ENCODE measurements around the gene TMEM45B.
"Not testable (repeated sequence)": the region's sequence is repeated elsewhere in the genome, so short reads cannot be mapped to it uniquely, and the experiment has no call there.

Gene TMEM45B

GRCh38 chr11:129815596-129816461 lies at the start of gene TMEM45B:
Gene TMEM45B, plus strand, starts transcription at chr11:129815848. Its CDS starts 36,635 bp downstream, at chr11:129852483.
- peak; percentile 23 for DNase-seq

- peak; percentile 14 for DNase-seq
Measured at GRCh38 chr11:129766898-129767604, 48.6 kb upstream of the TMEM45B start.

- no peak for DNase-seq
Measured at GRCh38 chr11:129767827-129768226, 47.8 kb upstream of the TMEM45B start.

DNA sequence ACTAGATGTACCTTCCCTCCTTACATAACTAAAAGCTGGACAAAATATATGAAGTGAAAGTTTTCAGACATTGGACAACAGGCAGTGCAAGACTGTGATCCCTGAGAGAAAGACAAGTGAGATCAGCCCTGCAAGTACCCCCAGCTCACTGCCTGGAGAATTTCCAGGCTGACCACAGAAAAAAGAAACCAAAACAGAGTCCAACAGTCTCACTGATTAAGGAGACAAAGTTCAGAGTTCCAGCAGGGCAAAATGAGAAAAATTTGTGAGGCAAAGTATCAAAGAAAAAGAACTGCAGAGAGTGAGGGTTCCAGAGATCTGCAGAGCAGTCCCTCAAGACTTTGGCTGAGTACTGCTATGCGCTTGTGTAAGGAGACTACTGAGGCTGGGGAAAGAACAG lies 47.3 kb upstream of the TMEM45B start:
- DNase-seq: no peak

- DNase-seq: no peak
Measured at GRCh38 chr11:129769059-129769458, 46.6 kb upstream of the TMEM45B start.

DNA sequence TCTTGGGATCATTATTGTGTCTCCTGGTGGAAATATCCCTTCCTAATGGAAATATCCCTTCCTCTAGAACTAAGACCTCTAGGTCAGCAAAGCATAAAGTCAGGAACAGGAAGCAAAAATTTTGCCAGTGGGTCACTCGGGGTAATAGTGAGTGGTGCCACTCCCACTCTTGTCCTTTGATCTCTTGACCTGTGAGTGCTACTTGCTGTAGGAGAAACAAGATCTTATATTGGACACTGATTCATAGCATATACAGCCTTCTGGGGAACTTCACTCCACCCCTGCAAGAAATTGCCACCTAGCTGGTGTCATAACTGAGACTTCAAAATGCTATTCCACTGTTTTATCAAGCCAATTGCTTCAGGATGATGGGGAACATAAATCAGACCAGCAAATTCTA lies 44.7 kb upstream of the TMEM45B start:
- DNase-seq: no peak

DNA sequence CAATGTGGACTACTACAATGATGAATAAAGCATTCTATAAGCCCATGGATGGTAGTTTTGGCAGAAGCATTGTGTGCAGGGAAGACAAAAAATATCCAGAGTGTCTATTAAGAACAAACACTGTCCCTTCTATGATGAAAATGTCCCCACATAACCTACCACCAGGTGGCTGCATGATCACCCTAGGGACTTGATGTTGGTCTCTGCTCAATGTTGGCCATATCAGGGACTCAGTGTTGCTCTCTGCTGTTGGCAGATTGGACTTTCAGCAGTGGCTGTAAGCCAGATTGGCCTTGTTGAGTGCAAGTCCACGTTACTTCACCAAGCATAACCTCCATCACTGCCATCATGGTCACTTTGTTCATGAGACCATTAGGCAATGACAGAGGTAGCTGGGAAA lies 44.2 kb upstream of the TMEM45B start:
- not testable (repeated sequence) for DNase-seq

DNA sequence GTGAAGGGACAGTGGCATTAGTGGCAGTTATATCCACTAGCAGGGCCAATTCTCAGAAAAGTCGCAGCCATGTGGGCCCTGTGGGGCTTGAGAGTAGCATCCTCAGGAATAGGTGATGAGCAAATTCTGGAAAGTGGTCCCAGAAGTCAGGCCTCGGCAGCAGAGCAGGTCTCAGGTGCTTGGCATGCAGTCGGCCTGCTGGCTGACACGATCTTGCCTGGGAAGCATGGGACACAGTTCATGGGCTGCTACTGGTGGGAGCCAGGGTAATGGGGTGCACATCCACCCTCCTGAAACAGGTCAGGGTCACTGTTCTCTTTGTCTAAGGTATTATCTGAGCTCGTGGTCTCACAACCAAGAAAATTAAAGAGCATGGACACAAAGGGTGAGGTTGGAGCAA lies 36.8 kb upstream of the TMEM45B start:
- no peak for DNase-seq

- no peak for DNase-seq
Measured at GRCh38 chr11:129779342-129779741, 36.3 kb upstream of the TMEM45B start.

DNA sequence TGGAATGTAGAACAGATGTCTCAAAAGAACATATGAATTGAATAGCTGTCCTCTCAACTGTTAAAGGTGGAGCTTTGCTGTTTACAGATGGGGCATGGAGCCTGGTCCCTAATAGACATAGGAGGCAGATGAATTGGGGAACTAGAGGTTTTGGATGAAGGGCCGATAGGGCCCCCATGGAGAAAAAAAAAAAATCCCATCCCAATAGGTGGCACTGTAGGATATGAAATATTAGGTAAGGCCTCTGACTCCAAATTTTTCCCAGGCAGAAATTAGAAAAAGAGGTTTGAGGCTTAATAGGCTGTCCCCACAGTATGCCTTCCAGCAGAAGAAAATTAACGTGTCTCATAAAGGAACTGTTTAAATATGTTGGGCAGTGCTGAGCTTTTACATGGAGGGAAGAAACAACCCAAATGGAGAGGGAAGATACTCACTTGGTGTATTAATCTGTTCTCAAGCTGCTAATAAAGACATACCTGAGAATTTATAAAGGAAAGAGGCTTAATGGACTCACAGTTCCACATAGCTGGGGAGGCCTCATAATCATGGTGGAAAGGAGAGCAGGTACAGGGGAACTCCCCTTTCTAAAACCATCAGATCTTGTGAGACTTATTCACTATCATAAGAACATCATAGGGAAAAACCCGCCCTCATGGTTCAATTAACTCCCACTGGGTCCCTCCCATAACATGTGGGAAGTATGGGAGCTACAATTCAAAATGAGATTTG lies 30.1 kb upstream of the TMEM45B start:
- no peak for DNase-seq

DNA sequence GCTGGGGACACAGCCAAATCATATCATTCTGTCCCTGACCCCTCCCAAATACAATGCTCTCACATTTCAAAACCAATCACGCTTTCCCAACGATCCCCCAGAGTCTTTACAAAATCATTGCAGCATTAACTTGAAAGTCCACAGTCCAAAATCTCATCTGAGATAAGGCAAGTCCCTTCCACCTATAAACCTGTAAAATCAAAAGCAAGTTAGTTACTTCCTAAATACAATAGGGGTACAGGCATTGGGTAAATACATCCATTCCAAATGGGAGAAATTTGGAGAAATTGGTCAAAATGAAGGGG lies 29.6 kb upstream of the TMEM45B start:
- not testable (repeated sequence) for DNase-seq

DNA sequence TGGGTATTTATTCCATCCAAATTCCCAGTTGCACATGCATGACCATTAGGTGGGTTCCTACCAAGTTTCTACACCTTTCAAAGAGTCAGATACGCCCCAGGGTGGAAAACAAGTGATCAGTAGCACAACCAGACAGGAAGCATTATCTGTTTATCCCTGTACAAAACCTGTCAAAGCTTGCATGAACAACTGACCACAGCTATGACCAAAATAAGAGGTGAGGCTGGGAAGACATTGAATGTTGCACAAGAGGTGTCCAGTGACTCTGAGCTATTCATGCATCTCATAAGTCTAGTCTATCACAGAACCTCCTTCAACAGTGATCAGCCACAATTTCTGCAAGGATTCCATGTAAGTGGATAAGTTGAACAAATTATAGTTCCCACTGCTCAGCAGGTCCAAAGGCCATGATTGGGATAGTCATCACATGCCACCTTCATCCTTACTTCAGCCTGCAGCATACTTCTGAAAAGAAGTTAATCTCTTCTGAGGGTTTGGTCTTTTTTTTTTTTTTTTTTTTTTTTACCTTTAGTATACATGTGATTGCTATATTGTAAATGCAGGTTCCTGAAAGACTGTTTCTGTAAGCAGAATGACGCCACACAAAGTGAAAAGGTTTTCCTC lies 28.0 kb upstream of the TMEM45B start:
- DNase-seq: no peak

GRCh38 chr11:129788278-129788677 lies 27.4 kb upstream of the TMEM45B start:
- no peak for DNase-seq

- DNase-seq: no peak
Measured at GRCh38 chr11:129790106-129790505, 25.5 kb upstream of the TMEM45B start.

DNA sequence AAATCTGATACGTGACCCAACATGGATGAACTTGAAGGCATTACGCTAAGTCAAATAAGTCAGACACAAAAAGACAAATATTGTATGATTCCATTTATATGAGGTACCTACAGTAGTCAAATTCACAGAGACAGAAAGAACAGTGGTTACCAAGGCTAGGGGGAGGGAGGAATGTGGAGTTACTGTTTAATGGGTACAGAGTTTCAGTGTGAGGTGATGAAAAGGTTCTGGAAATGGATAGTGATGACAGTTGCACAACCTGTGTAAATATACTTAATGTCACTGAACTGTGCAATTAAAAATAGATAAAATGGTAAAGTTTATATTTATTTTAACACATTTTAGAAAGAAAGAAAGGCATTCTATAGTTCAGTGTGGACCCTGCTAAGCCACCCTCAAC lies 24.1 kb upstream of the TMEM45B start:
- no peak for DNase-seq

DNA sequence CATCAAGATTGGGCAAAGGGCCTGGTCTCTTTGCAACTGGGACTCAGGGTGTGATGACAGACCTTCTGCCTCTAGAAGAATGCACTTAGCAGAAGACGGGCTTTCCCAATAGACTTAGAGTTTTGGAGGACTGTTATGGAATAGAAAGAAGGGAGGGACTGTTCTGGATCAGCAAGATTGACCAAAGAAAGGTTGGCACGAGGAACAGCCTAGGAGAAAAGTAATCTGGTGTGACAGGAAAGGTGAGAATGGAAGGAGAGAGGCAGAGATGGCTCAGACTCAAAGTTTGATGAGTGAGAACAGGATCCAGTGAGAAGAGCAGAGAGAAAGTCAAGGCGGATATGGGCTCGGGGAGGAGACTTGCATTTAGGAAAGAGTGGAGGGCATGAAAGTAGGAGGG lies 23.0 kb upstream of the TMEM45B start:
- no peak for DNase-seq

GRCh38 chr11:129795089-129795488 lies 20.6 kb upstream of the TMEM45B start:
- DNase-seq: no peak

GRCh38 chr11:129798212-129798611 lies 17.4 kb upstream of the TMEM45B start:
- no peak for DNase-seq

GRCh38 chr11:129800162-129800561 lies 15.5 kb upstream of the TMEM45B start:
- not testable (repeated sequence) for DNase-seq

DNA sequence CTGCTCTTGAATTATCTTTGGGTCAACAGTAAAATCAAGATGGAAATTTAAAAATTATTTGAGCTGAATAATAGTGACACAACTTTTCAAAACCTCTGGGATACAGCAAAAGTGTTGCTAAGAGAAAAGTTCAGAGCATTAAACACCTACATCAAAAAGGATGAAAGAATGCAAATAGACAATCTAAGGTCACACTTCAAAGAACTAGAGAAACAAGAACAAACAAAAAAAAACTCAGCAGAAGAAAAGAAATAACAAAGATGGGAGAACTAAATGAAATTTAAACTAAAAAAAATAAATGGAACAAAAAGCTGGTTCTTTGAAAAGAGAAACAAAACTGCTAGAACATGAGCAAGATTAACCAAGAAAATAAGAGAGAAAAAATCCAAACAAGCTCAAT lies 15.0 kb upstream of the TMEM45B start:
- no peak for DNase-seq

DNA sequence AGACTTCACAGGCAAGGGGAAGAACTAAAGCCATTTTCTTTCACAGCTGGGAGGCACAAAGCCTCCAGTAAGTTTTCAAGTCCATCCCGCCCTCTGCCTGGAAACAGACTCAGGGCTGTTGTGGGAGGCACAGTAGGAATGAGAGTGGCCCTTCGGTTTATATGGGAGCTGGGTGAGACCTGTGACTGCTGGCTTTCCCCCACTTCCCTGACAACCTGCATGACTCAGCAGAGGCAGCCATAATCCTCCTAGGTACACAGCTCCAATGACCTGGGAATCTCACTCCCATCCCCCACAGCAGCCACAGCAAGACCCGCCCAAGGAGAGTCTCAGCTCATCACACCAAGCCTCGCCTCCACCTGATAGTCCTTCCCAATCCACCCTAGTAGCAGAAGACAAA lies 12.1 kb upstream of the TMEM45B start:
- DNase-seq: no peak

DNA sequence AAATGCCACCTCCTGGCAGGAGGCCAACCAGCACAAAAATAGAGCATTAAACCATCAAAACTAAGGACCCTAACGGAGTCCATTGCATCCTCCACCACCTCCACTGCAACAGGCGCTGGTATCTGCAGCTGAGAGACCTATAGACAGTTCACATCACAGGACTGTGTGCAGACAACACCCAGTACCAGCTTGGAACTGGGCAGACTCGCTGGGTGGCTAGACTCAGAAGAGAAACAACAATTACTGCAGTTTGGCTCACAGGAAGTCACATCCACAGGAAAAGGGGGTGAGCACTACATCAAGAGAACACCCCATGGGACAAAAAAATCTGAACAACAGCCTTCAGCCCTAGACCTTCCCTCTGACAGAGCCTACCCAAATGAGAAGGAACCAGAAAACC lies 11.6 kb upstream of the TMEM45B start:
- no peak for DNase-seq

- not testable (repeated sequence) for DNase-seq
Measured at GRCh38 chr11:129808241-129808640, 7.4 kb upstream of the TMEM45B start.
